ENCODE results near the gene MAPK11.

DNA sequence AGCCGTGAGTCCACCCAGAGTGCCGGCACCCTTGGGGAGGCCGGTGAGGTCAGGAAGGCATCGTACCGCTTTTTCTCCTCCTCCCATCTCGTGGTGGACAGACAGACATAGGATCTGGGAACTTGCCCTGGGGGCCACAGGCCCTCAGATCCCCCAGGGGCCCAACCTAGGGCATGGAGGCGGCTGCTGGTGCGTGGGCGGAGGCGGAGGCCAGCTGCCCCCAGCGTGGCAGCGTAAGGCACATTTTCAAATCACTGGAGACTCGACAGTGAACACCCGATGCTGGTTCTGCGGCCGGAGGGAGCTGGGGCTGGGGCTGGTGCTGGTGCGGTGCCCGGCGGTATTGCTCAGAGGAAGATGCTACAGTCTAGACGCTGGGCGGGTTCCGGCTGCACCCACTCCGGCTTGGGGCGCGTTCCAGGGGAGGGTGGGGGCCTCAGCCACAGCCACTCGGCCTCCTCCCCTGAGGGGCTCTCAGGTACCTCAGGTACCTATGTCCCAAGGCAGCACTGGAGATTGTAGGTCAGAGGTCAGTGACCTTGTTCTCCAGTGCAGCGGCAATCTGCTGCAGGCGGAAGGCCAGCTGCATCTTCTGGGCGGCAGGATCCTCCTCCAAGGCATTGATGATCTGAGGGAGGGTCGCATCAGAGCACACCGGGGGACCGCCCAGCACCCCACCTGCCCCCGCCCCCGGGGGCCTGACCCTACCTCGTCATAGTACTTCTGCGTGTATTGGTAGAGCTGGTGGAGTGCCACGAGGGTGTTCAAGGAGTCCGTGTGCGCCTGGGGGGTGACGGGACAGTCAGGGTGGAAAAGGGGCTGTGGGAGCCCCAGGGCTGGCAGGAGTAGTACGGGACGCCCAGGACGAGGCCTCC is 5.2 kb upstream of the MAPK11 start:
- TF ChIP-seq FOXP2 (optimal IDR thresholded peaks at IDR 0.05; ENCODE audit: borderline replicate concordance, extremely low read depth, extremely low read length, insufficient read depth) (no peak), POLR2AphosphoS5 (IDR thresholded peaks at IDR 0.05; ENCODE audit: low read depth, low read length) (no peak)

All from PFSK-1 (cell line).